Mesendoderm (in vitro differentiated cells): ENCODE data around the gene EEA1.

Source experiments
- DNase-seq: peaks from one replicate; pipeline ENCODE4 v3.0.0; 2013
- H2AK5ac ChIP-seq: 2 replicates; pipeline ENCODE4 v1.6.1; 2013; ENCODE audit warnings: low read length, inconsistent platforms
- H2BK120ac ChIP-seq: 2 replicates; pipeline ENCODE4 v1.6.1; 2013; ENCODE audit warnings: low read depth, mild to moderate bottlenecking, low read length, moderate library complexity, mixed read lengths
- H2BK15ac ChIP-seq: replicated peaks from 2 replicates; pipeline ENCODE4 v1.6.1; 2013; ENCODE audit warnings: low read depth, mild to moderate bottlenecking, moderate library complexity
- H2BK5ac ChIP-seq: 2 replicates; pipeline ENCODE4 v1.6.1; 2013; ENCODE audit warnings: low read length, inconsistent platforms
- H3K18ac ChIP-seq: 2 replicates; pipeline ENCODE4 v1.6.1; 2013; ENCODE audit warnings: mild to moderate bottlenecking, low read length, mixed read lengths
- H3K23ac ChIP-seq: one replicate; pipeline ENCODE4 v1.6.1; 2013; ENCODE audit warnings: low read length
- H3K27ac ChIP-seq: 2 replicates; pipeline ENCODE4 v1.5.1; 2013; ENCODE audit warnings: low read depth, mild to moderate bottlenecking, inconsistent platforms, low read length, moderate library complexity
- H3K27me3 ChIP-seq: 2 replicates; pipeline ENCODE4 v1.6.1; 2013; ENCODE audit warnings: low read length, control low read depth, mild to moderate bottlenecking, inconsistent platforms; ENCODE audit not compliant: insufficient read depth, poor library complexity
- H3K36me3 ChIP-seq: 2 replicates; pipeline ENCODE4 v1.6.1; 2013; ENCODE audit warnings: low read length, inconsistent platforms; ENCODE audit not compliant: control insufficient read depth, insufficient read depth
- H3K4ac ChIP-seq: one replicate; pipeline ENCODE4 v1.6.1; 2013; ENCODE audit warnings: low read depth, mild to moderate bottlenecking, low read length, moderate library complexity
- H3K4me1 ChIP-seq: 2 replicates; pipeline ENCODE4 v1.6.1; 2013; ENCODE audit warnings: low read depth, low read length, inconsistent platforms; ENCODE audit not compliant: control insufficient read depth
- H3K4me2 ChIP-seq: 2 replicates; pipeline ENCODE4 v1.6.1; 2013; ENCODE audit warnings: low read length
- H3K4me3 ChIP-seq: 2 replicates; pipeline ENCODE4 v1.5.1; 2013; ENCODE audit warnings: mild to moderate bottlenecking, low read length
- H3K56ac ChIP-seq: one replicate; pipeline ENCODE4 v1.6.1; 2013; ENCODE audit warnings: low read length
- H3K79me1 ChIP-seq: 2 replicates; pipeline ENCODE4 v1.6.1; 2013; ENCODE audit warnings: low read length, inconsistent platforms
- H3K79me2 ChIP-seq: 2 replicates; pipeline ENCODE4 v1.6.1; 2013; ENCODE audit warnings: mild to moderate bottlenecking, low read length; ENCODE audit not compliant: control insufficient read depth, insufficient read depth
- H3K9ac ChIP-seq: 2 replicates; pipeline ENCODE4 v1.6.1; 2013; ENCODE audit warnings: low read length, inconsistent platforms
- H4K5ac ChIP-seq: one replicate; pipeline ENCODE4 v1.6.1; 2013; ENCODE audit warnings: low read length
- H4K8ac ChIP-seq: one replicate; pipeline ENCODE4 v1.6.1; 2013; ENCODE audit warnings: low read depth, mild to moderate bottlenecking, control low read depth, low read length, moderate library complexity
- WGBS: extraction: QIAGEN DNeasy Blood & Tissue Kit; methylation state at CpG from one replicate; pipeline ENCODE4 v1.1.7; 2013; ENCODE audit warnings: low lambda C conversion rate, missing lambda C conversion rate; ENCODE audit not compliant: insufficient coverage; ENCODE audit errors: extremely low coverage; 5-methylcytosine and 5-hydroxymethylcytosine counted together

Gene EEA1

DNA sequence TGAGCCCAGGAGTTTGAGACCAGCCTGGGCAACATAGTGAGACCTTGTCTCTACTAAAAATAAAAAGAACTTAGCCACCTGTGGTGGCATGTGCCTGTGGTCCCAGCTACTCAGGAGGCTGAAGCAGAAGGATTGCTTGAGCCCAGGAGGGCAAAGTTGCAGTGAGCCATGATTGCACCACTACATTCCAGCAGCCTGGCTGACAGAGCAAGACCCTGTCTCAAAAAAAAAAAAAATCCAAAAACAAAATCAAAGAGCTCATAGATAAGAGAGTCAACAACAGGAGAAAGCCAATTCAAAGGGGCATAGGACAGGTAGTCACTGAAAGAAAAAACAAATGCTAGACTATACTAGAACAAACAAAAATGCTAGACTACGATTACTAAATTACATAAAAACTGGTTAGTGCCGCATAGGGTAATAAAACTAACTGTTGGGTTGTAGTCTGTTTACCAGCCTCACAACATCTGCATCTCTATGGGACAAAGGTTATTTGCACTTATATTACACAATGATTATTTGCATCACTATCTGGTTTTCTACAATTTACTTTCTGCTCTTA, 16.6 kb upstream of the EEA1 start:
- H3K79me1 ChIP-seq: no peaks in the 10 kb centered on the region
- no peak overlapping the region for H3K23ac ChIP-seq
- no peak overlapping the region for H4K5ac ChIP-seq
- no peak for DNase-seq
- no peak overlapping the region for H2AK5ac ChIP-seq
- no peak overlapping the region for H2BK5ac ChIP-seq
- H3K9ac ChIP-seq: no peak overlapping the region
- no peaks in the 10 kb centered on the region for H3K27me3 ChIP-seq
- no peak overlapping the region for H3K18ac ChIP-seq
- no peaks in the 10 kb centered on the region for H3K79me2 ChIP-seq
- H3K56ac ChIP-seq: no peak overlapping the region
- H3K4ac ChIP-seq: no peak overlapping the region
- no peak overlapping the region for H3K27ac ChIP-seq
- no peak overlapping the region for H4K8ac ChIP-seq
- WGBS: no CpG with 5 or more reads among the region's 2 CpGs
- H3K4me2 ChIP-seq: no peak overlapping the region
- no peaks in the 10 kb centered on the region for H3K36me3 ChIP-seq
- no peak overlapping the region for H2BK15ac ChIP-seq
- H2BK120ac ChIP-seq: no peak overlapping the region
- no peak overlapping the region for H3K4me3 ChIP-seq
- H3K4me1 ChIP-seq: no peaks in the 10 kb centered on the region

DNA sequence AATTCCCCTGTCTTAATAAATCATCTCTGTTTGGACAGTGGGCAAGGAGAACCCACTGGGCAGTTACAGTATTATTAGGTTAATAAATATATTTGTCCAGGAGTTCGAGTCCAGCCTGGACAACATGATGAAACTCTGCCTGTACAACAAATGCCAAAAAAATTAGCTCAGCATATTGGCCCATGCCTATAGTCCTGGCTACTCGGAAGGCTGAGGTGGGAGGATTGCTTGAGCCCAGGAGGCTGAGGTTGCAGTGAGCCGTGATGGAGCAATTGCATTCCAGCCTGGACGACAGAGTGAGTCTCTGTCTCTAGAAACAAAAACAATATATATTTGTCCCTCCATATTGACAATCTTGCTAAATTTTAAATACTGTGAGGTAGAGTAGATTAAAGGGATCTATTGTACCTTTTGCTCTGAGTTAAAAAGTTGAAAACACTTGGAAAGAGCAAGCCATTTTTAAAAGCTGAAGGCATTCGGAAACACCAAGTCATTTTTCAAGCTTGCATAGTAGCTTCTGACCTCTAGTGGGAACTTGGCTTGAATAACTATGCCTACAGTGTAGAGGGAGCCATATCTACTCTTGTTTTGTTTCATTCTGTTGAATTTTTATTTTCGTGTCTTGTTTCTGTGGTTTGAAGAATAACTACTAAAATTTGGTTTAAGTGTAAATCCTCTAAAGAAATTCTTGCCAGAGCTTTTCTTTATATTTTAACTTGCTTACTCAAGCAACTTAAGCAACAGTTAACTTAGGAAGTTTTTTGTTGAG, 14.6 kb upstream of the EEA1 start:
- DNase-seq: peak; percentile 21
- no peak overlapping the region for H4K8ac ChIP-seq
- H3K56ac ChIP-seq: no peak overlapping the region
- H4K5ac ChIP-seq: no peak overlapping the region
- H3K4ac ChIP-seq: no peak overlapping the region
- H3K4me1 ChIP-seq: no peaks in the 10 kb centered on the region
- H3K36me3 ChIP-seq: no peaks in the 10 kb centered on the region
- H2BK120ac ChIP-seq: no peak overlapping the region
- no CpG with 5 or more reads among the region's 6 CpGs for WGBS
- no peak overlapping the region for H3K27ac ChIP-seq
- no peaks in the 10 kb centered on the region for H3K79me1 ChIP-seq
- H3K9ac ChIP-seq: no peak overlapping the region
- no peak overlapping the region for H3K4me2 ChIP-seq
- H3K18ac ChIP-seq: no peak overlapping the region
- H3K27me3 ChIP-seq: no peaks in the 10 kb centered on the region
- no peak overlapping the region for H3K23ac ChIP-seq
- no peaks in the 10 kb centered on the region for H3K79me2 ChIP-seq
- no peak overlapping the region for H2AK5ac ChIP-seq
- no peak overlapping the region for H2BK15ac ChIP-seq
- H3K4me3 ChIP-seq: no peak overlapping the region
- H2BK5ac ChIP-seq: no peak overlapping the region

DNA sequence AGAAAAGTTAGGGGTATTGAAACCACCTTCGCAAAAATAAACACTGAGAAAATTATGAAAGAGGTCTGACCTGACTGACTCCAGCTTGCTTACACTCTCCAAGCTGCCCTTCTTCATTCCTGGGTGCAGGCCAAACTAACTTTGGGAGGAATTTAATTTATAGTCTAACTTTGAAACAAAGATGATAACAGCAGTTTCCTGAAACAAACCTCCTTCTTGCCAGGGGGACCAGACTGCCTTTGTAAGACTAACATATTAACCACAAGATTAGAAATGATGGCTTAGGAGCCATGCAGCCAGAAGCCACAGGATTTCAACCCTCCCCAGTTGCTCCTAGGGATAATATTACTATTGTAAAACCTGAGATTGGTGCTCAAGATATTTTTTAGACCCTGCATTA, 13.8 kb upstream of the EEA1 start:
- Histone ChIP-seq H3K4ac (no peak overlapping the region), H2BK15ac (no peak overlapping the region), H3K79me1 (no peaks in the 10 kb centered on the region), H2BK5ac (no peak overlapping the region), H3K18ac (no peak overlapping the region), H3K36me3 (no peaks in the 10 kb centered on the region), H4K8ac (no peak overlapping the region), H3K9ac (no peak overlapping the region), H3K79me2 (no peaks in the 10 kb centered on the region), H3K23ac (no peak overlapping the region), H3K56ac (no peak overlapping the region), H3K4me2 (no peak overlapping the region), H3K27ac (no peak overlapping the region), H2AK5ac (no peak overlapping the region), H4K5ac (no peak overlapping the region), H3K4me3 (no peak overlapping the region), H2BK120ac (no peak overlapping the region), H3K4me1 (no peaks in the 10 kb centered on the region), H3K27me3 (no peaks in the 10 kb centered on the region)
- no CpG with 5 or more reads among the region's 1 CpG for WGBS
- no peak for DNase-seq

DNA sequence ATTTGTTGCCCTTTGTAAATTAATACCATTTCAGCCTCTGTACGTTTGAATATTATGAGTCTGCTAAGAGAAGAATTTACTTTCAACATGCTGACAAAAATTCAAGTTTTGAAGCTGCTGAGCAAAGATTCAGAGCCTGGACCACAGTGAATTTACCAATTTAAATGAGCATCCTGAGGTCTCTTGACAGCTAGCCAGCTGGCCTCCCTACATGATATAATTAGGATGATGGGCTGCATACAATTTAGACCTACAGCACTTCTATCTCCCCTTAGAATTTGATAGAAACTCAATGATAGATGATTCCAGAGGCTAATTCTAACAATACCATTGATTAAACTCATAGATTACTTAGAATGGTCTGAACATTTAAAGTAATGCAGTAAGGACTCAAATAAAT, 10.0 kb upstream of the EEA1 start:
- Histone ChIP-seq H3K4ac (no peak overlapping the region), H3K18ac (no peak overlapping the region), H3K4me1 (no peaks in the 10 kb centered on the region), H3K79me1 (no peaks in the 10 kb centered on the region), H3K36me3 (no peaks in the 10 kb centered on the region), H3K56ac (no peak overlapping the region), H3K9ac (no peak overlapping the region), H3K4me2 (no peak overlapping the region), H2BK5ac (no peak overlapping the region), H4K8ac (no peak overlapping the region), H3K4me3 (no peak overlapping the region), H2BK120ac (no peak overlapping the region), H3K27me3 (no peaks in the 10 kb centered on the region), H3K23ac (no peak overlapping the region), H3K27ac (no peak overlapping the region), H2AK5ac (no peak overlapping the region), H3K79me2 (no peaks in the 10 kb centered on the region), H2BK15ac (no peak overlapping the region), H4K5ac (no peak overlapping the region)
- no CpG with 5 or more reads among the region's 1 CpG for whole genome bisulfite sequencing
- no peak for DNase-seq

DNA sequence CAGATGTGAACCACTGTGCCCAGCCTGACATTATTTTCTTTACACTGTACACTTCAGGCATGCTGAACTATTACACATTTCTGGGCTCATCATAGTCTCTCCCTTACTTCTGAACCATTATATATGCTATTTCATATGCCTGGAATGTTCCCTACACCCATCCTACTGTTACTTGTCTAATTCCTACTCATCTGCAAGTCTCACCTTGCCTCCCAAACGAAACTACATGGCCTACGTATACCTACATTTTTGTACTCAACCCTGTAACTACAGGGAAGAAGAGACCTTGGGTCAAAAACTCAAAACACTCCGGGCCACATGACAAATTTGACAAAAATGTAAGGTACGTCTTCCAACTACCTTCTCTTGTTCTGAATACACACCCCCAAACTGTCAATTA, 9.5 kb upstream of the EEA1 start:
- Histone ChIP-seq H2BK120ac (no peak overlapping the region), H3K4ac (no peak overlapping the region), H2BK5ac (no peak overlapping the region), H3K79me2 (no peaks in the 10 kb centered on the region), H3K4me3 (no peak overlapping the region), H3K79me1 (no peaks in the 10 kb centered on the region), H3K18ac (no peak overlapping the region), H4K5ac (no peak overlapping the region), H3K27me3 (no peaks in the 10 kb centered on the region), H3K27ac (no peak overlapping the region), H2AK5ac (no peak overlapping the region), H3K9ac (no peak overlapping the region), H4K8ac (no peak overlapping the region), H3K4me1 (no peaks in the 10 kb centered on the region), H3K23ac (no peak overlapping the region), H2BK15ac (no peak overlapping the region), H3K36me3 (no peaks in the 10 kb centered on the region), H3K56ac (no peak overlapping the region), H3K4me2 (no peak overlapping the region)
- no peak for DNase-seq
- no CpG with 5 or more reads among the region's 4 CpGs for WGBS

DNA sequence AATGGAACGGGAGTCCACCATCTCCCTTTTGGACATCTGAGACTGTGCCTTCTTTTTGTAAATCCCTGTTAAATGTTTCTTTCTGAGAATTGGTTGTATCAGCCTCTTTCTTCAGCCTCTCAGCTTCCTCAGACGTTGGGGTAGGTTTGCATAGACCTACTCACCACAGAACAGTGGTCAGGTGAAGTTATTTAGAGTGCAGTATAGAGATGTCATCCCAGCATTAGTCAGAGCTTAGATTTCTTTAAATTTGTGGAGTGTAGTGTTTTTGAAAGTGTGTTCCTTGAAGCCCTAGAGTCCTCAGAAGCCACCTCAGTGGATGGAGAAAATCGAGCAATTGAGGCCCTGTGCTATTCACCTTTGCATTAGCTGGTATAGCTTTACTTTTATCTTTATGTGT, 8.9 kb upstream of the EEA1 start:
- no CpG with 5 or more reads among the region's 3 CpGs for WGBS
- no peak for DNase-seq
- no peak overlapping the region for H3K56ac ChIP-seq
- no peak overlapping the region for H3K27ac ChIP-seq
- no peak overlapping the region for H4K8ac ChIP-seq
- H3K18ac ChIP-seq: no peak overlapping the region
- no peaks in the 10 kb centered on the region for H3K4me1 ChIP-seq
- no peak overlapping the region for H3K9ac ChIP-seq
- H3K79me2 ChIP-seq: no peaks in the 10 kb centered on the region
- H3K36me3 ChIP-seq: no peaks in the 10 kb centered on the region
- no peak overlapping the region for H3K4me2 ChIP-seq
- no peaks in the 10 kb centered on the region for H3K27me3 ChIP-seq
- no peak overlapping the region for H2AK5ac ChIP-seq
- H4K5ac ChIP-seq: no peak overlapping the region
- no peak overlapping the region for H3K4ac ChIP-seq
- H3K23ac ChIP-seq: no peak overlapping the region
- no peaks in the 10 kb centered on the region for H3K79me1 ChIP-seq
- H3K4me3 ChIP-seq: no peak overlapping the region
- H2BK5ac ChIP-seq: no peak overlapping the region
- no peak overlapping the region for H2BK120ac ChIP-seq
- no peak overlapping the region for H2BK15ac ChIP-seq
